HepG2 (cell line): ENCODE data around the gene DYRK2.
A peak's percentile ranks its signal among the peaks of the same experiment; 100 is the strongest.

Experiments used
- BHLHE40 ChIP-seq: IDR thresholded peaks from 2 replicates; pipeline ENCODE4 v1.6.1; 2011; ENCODE audit warnings: low read length, improper control_type of control experiment
- POLR2A ChIP-seq, 2 experiments: IDR thresholded peaks; 2 replicates each; pipeline ENCODE4 v1.6.1; 2011; ENCODE audit warnings: low read depth in 2 of 2, low read length in 2 of 2, mild to moderate bottlenecking in 1 of 2, moderate library complexity in 1 of 2; ENCODE audit not compliant: insufficient read depth in 1 of 2
- ZFP36L1 ChIP-seq: sonication (generic); formaldehyde crosslinking; IDR thresholded peaks from 2 replicates; pipeline ENCODE4 v1.8.0; 2022; ENCODE audit warnings: mild to moderate bottlenecking, missing genetic modification reagents, moderate library complexity
- ZNF552 ChIP-seq: sonication (generic); formaldehyde crosslinking; IDR thresholded peaks from 2 replicates; pipeline ENCODE4 v1.9.0; 2022; ENCODE audit warnings: missing genetic modification reagents, mild to moderate bottlenecking, borderline replicate concordance
- TF ChIP-seq, protein P1 (sequence below), 2 experiments: IDR thresholded peaks; 2 replicates each; pipeline ENCODE4 v1.6.1; 2011 to 2012; ENCODE audit warnings: low read length in 2 of 2, borderline replicate concordance in 1 of 2, low read depth in 1 of 2, mild to moderate bottlenecking in 1 of 2, moderate library complexity in 1 of 2

DNA sequence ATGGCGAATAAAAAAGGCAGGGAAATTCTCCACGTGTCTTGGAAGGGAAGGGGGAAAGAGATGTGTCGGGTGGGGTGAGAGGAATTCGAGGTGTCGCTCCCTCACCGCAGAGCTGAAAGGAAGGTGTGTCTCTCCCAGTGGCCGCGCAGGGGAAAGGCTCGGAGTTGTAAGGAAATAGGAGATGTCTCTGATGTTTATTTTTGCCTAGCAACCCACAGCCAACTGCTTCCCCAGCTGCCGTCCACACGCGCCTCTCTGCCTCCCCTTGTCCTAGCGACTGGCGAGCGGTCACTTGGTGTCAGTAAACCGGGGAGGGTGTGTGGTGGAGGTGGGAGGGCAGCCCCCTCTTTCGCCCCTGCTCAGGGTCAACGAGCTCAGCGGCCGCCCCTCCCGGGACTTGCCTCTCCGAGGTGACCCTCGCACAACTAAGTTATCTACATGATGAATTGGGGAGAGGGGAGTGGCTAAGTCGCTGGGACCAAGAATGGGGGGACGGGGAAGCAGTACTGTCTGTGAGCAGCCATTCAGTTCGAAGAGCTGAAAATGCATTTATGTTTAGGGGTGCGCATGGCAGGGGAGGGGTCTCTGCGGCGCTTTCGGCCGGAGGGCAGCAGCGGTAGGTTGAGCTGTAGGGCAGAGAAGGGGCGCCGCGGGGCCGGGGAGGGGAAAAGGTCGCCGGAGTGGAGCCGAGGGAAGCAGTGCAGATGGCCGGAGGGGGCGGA, 585 bp upstream of the DYRK2 start:
- TF ChIP-seq ZNF552 (no peak), POLR2A (IDR thresholded peaks at IDR 0.05; ENCODE audit: insufficient read depth in 1 of 2, low read depth in 2 of 2, low read length in 2 of 2) (peak in 1 of 2 experiments; percentile 52; a peak in 2 of 4 replicates), BHLHE40 (0 out of 2 replicates have a peak, but pooled peaks have one; percentile 16), ZFP36L1 (CRISPR knock-in tag) (no peak; the same call in 1 of the 2 replicates)
- TF ChIP-seq, protein P1, sequence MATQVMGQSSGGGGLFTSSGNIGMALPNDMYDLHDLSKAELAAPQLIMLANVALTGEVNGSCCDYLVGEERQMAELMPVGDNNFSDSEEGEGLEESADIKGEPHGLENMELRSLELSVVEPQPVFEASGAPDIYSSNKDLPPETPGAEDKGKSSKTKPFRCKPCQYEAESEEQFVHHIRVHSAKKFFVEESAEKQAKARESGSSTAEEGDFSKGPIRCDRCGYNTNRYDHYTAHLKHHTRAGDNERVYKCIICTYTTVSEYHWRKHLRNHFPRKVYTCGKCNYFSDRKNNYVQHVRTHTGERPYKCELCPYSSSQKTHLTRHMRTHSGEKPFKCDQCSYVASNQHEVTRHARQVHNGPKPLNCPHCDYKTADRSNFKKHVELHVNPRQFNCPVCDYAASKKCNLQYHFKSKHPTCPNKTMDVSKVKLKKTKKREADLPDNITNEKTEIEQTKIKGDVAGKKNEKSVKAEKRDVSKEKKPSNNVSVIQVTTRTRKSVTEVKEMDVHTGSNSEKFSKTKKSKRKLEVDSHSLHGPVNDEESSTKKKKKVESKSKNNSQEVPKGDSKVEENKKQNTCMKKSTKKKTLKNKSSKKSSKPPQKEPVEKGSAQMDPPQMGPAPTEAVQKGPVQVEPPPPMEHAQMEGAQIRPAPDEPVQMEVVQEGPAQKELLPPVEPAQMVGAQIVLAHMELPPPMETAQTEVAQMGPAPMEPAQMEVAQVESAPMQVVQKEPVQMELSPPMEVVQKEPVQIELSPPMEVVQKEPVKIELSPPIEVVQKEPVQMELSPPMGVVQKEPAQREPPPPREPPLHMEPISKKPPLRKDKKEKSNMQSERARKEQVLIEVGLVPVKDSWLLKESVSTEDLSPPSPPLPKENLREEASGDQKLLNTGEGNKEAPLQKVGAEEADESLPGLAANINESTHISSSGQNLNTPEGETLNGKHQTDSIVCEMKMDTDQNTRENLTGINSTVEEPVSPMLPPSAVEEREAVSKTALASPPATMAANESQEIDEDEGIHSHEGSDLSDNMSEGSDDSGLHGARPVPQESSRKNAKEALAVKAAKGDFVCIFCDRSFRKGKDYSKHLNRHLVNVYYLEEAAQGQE (IDR thresholded peaks at IDR 0.05; ENCODE audit: borderline replicate concordance in 1 of 2, low read depth in 1 of 2, low read length in 2 of 2), result no peak
